ENCODE data around the gene FRMPD1. TPM values are rescaled to one million over a fixed set of nuclear protein-coding genes. Genes with fewer than 3 reads are reported as not detected.

FRMPD1 gene
- total RNA-seq, 1 donor from 2014 or later: not detected

- no peak for DNase-seq (ENCODE audit: low spot score)
Observed at GRCh38 chr9:37776328-37776727, 125.6 kb downstream of the FRMPD1 start.

DNA sequence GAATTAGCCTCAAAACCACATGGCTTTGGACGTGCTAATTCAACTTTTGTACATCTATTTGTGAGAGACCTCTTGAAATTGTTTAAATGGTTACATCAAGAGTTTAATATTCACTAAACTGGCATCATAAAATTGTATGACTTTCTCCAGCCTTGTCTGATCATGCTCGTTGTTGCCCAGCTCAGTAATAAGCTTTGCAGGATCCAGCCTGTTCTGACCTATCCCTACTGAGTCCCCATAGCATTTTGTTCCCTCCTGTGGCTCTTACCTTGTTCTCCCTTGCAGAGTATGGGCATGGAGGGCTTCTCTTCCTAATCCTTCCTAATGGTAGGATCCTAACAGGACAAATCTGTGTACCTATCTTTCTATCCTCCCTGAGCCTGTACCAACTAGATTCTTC is 127.8 kb downstream of the FRMPD1 start:
- DNase-seq (ENCODE audit: low spot score): no peak

DNA sequence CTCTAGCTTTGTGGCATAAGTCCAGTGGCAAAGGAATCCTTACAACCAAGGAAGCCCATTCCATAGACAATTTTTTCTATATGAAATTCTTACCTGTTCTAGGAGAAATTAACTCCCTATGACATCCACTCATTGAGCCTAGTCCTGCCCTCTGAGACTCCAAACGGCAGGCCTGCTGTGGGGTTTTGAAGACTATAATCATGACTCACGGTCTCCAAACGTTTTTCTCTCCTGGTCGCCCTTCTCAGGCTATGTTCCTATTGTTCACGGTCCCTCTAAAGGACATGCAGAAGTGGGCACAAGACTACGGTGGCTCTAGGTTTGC is 133.5 kb downstream of the FRMPD1 start:
- DNase-seq (ENCODE audit: low spot score): no peak

DNA sequence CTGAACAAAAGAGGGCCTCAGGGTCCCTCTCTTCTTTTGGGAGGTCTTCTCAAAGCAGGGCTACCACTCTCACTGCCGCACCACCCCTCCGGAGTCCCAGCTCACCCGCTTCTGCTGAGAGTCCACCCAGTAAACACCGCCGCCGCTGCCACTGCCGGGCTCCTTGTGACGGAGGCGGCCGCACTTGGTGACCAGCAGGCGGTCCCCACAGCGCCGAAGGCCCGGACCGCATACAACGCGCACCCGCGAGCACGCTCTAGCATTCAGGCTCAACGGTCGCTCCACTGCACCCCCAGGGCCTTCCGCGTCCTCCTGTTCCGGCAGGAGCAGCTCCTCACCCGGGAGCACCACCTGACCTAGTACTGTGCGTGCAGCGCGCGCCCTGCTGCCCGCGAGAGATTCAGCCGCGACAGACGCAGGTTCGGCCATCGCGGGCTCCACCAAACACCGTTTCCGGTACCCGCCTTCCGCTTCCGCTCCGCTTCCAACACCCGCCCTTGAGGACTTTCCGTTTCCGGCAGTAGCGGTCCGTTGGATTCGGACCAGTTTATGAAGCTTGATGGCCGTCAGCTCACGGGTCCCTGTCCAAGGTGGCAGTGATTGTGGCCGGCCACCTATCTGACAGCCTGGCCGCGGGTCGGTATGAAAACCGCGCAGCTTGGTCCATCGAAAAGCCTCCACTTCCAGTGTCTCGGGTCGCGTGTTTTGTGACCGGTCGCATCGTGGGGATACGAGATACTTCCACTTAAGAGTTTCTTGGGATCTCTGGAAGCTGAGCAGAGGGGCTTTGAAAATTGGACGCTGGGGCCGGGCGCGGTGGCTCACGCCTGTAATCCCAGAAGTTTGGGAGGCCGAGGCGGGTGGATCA is 134.1 kb downstream of the FRMPD1 start, which contains the start of gene EXOSC3:
Gene EXOSC3 (minus strand): TSS at position 449 of the 868 bp plus-strand sequence. CDS start 20 bp downstream, at position 429.
- peak; percentile 90 for DNase-seq (ENCODE audit: low spot score)

- DNase-seq (ENCODE audit: low spot score): no peak
Observed at GRCh38 chr9:37787059-37787458, 136.3 kb downstream of the FRMPD1 start.

GRCh38 chr9:37788332-37788731 is 137.6 kb downstream of the FRMPD1 start:
- no peak for DNase-seq (ENCODE audit: low spot score)

- DNase-seq (ENCODE audit: low spot score): no peak
Observed at GRCh38 chr9:37790096-37790495, 139.3 kb downstream of the FRMPD1 start.

GRCh38 chr9:37792122-37792521 is 141.4 kb downstream of the FRMPD1 start:
- DNase-seq (ENCODE audit: low spot score): no peak

- no peak for DNase-seq (ENCODE audit: low spot score)
Observed at GRCh38 chr9:37796232-37796631, 145.5 kb downstream of the FRMPD1 start.

Other genes starting within 250 kb of the FRMPD1 start
- gene GRHPR, start 228.3 kb upstream of the FRMPD1 start, total RNA-seq: 74.2 TPM
- gene ZBTB5, start 185.5 kb upstream of the FRMPD1 start, total RNA-seq: 12.6 TPM
- 27.5 TPM for gene POLR1E, start 165.0 kb upstream of the FRMPD1 start, total RNA-seq
- 7.5 TPM for gene FBXO10, start 74.6 kb upstream of the FRMPD1 start, total RNA-seq
- gene TOMM5, start 58.4 kb upstream of the FRMPD1 start, total RNA-seq: 72.7 TPM
- 18.0 TPM for gene TRMT10B, start 102.9 kb downstream of the FRMPD1 start, total RNA-seq
- 27.2 TPM for gene EXOSC3, start 134.1 kb downstream of the FRMPD1 start, total RNA-seq
- gene DCAF10, start 149.8 kb downstream of the FRMPD1 start, total RNA-seq: 33.0 TPM

Measured in ureter (tissue), 1 donor.